Measurements from ENCODE around the gene RPP25L.
A peak's percentile ranks its signal among the peaks of the same experiment; 100 is the strongest.
"Not testable (repeated sequence)": the region's sequence is repeated elsewhere in the genome, so short reads cannot be mapped to it uniquely, and the experiment has no call there.

The RPP25L gene, protein sequence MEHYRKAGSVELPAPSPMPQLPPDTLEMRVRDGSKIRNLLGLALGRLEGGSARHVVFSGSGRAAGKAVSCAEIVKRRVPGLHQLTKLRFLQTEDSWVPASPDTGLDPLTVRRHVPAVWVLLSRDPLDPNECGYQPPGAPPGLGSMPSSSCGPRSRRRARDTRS

DNA sequence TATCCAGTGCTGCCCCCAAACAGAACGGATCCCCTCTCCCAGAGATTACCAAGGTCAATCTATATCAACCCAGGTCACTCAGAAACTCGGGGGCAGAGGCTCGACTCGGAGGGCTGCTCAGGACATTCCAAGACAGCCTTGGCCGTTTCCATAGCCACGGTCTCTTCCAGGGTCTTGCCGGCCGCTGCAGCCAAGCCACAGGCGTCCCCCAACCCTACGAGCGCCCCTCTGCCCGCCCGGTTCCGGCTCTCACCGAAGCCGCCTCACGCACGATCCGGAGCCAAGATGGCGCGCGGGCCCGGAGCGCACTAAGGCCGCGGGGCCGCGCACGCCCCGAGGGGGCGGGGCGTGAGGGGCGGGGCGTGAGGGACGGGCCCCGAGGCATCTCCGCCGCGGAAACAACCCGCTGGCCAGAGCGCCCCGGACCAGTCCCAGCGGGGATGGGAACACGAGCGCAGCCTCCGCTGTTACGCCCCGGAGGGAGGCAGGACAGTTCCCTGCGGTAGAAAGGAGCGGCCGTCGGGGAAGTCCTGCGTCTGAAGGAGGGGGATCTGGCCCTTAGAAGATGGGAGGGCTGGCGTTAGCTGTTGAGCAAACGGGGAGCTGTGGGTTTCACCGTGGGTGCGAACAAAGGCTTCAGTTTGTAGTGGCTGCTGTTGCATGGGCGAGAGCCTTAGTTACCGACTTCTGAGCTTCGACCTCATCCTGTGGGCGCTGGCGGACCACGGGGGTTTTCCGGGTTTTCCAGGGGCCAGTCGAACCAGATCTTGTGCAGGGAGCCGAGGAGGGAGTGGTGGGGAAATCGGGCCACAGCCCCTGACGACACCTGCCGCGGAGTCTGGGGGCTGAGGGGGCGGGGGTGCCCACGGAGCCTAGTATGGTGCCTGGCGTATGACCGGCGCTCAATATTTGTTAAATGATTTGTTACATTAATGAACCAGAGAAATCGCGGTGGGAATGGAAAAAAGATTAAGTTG lies at the start of gene RPP25L:
Gene RPP25L, minus strand, starts transcription at position 287 of the 977 bp plus-strand sequence. CDS start 801 bp downstream, outside the sequence.
- DNase-seq = peak; percentile 76

DNA sequence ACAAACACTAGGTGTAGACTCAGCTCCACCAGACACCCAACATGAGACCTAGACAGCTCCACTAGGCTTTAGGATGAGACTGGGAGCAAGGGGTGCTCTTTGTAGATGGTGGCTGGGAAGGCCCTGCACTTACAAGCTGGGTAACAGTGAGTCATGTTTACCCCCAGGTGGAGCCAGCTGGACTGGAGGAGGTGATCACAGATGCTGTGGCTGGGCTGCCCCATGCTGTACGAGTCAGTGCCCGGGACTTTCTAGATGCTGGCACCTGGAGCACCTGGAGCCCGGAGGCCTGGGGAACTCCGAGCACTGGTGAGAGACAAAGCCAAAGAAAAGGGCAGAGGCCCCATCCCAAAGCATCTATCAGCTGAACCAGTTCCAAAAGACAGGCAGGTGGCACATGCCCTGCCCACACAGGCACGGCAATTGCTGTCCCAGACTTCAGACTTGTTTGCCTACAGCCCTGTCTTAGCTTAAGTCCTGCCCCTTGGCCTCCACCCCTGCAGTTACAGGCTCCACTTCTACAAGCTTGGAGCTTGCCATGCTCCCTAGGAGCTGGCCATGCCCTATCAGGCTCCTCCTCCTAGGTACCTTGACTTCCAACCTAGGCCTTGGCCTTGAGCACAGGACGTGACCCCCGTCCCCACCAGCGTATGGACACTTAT lies 47.8 kb upstream of the RPP25L start:
- DNase-seq = no peak

DNA sequence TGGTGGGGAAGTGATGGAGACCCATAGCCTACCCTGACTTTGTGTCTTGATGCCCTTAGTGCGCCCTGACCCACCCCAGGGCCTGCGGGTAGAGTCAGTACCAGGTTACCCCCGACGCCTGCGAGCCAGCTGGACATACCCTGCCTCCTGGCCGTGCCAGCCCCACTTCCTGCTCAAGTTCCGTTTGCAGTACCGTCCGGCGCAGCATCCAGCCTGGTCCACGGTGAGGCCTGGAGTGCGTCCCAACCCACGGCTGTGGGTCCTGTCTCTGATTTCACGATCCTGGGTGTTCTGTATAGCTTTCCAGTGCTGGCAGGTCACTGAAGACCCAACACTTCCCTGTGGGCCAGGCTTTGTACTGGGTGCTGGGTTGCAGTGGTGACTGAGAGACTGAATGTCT lies 46.6 kb upstream of the RPP25L start:
- no peak for DNase-seq

DNA sequence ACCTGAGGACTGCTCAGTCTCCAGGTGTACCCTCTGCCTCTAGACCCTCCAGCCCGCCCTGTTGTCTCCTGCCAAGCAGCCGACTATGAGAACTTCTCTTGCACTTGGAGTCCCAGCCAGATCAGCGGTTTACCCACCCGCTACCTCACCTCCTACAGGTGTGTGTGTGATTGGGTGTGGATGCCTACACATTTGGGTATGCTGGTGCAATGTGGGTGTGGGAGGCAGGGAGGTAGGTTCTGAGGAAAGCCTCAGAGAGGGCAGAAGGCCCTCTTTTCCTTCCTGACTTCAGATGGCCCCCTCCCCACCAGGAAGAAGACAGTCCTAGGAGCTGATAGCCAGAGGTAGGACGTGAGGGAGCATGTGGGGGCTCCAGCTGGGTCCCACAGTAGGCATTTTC lies 45.1 kb upstream of the RPP25L start:
- no peak for DNase-seq

GRCh38 chr9:34655394-34655793 lies 43.5 kb upstream of the RPP25L start:
- DNase-seq = no peak

DNA sequence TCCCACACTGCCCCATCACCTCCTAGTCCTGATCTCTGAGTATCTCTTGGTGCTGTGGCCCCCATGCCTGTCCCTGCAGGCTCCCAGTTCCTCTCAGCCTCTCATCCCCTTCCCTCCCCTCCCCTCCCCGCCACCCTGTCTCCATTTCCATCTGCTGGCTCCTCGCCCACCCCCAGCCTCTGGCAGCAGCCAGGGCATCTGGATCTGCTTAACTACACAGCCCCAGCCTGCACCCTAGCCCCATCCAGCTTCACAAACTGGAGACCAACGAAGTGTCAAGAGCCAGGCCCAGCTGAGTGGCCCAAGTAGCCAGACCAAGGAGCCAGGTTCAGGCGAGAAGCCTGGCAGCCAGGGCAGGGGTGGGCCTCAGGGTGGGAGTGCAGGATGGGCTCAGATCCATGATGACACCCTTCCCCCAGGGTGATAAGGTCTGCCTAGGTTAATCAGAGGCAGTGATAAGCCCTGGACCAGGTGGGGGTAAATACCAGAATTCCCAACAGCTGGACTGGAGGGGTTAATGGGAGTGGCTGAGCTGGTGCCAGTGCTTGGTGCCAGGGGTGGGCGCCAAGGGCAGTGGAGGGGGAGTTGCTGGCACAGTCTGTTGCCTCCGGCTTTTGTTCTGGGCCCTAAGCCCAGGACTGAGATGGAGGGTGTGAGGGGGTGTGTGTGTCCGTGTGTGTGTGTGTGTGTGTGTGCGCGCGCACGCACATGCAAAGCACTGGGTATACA lies 42.6 kb upstream of the RPP25L start:
- DNase-seq = peak; percentile 85

DNA sequence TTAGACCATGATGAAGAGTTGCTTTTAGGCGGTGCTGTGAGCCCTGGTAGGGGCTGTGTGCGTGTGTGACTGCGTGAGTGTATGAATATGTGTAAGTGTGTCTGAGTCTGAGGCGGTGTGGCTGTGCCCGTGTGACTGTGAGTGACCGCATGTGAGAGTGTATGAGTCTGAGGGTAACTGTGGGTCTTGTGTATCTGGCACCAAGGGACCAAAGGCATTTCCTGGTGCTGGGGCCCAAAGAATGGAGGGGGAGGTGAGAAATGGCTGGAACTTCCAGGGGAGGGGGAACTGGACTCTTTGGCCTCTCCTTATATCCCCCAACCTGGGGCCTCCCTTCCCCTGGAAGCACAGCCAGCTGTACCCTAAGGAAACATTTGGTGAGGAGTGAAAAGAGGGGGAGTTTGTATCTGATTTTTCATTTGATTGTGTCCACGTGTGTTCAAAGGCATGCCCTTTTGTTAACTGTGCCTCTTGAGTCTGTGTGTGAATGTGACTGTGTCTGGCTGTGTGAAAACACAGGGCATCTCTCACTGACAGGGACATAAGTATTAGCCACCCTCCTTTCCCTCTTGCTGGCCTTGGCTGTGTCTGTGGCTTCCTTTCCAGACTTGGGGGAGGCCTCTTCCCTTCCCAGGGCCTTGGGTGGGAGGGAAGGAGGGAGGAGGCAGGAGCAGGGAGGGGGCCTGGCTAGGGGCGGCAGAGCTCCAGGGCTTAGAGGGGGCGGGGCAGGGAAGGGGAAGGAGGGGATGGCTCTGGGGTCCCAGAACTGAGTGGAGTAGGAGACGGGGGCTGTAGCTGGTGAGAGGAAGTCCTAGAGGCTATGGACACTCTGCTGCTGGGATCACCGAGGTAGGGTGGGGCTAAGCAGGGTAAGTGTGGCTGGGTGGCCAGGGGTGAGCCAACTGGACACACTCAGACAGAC lies 41.5 kb upstream of the RPP25L start:
- DNase-seq = peak; percentile 62

GRCh38 chr9:34652602-34653000 lies 40.7 kb upstream of the RPP25L start:
- DNase-seq = no peak

- DNase-seq = peak; percentile 81
Observed at GRCh38 chr9:34651876-34652601, 40.1 kb upstream of the RPP25L start, which contains the start of gene IL11RA. Gene IL11RA, plus strand, starts transcription at chr9:34652185. Its CDS starts 3,033 bp downstream, at chr9:34655218.

DNA sequence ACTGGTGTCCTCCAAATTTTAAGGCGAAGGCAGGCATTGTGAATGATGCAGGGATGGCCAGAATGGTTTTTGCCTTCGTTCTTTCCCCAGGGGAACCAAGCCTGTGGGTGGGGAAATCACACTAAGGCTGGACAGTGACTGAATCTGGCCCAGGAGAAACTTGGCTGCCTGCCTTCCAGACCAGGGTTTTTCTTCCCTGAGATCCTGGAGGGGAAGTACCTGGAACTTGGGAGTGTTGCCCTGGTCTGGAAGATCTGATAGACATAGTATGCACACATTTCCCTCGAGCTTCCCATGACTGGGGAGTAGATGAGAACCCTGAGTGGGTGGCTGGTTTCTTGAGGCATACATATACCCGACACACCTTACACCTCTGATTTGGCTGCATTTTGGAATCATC lies 39.4 kb upstream of the RPP25L start:
- no peak for DNase-seq

- DNase-seq = no peak
Observed at GRCh38 chr9:34650816-34651215, 38.9 kb upstream of the RPP25L start.

GRCh38 chr9:34648673-34649072 lies 36.8 kb upstream of the RPP25L start:
- no peak for DNase-seq

- no peak for DNase-seq
Observed at GRCh38 chr9:34647651-34648050, 35.8 kb upstream of the RPP25L start.

- no peak for DNase-seq
Observed at GRCh38 chr9:34647084-34647403, 35.1 kb upstream of the RPP25L start.

GRCh38 chr9:34646211-34647083 lies 34.5 kb upstream of the RPP25L start, which contains the start of gene GALT:
Gene GALT, plus strand, starts transcription at chr9:34646675. Its CDS starts 30 bp downstream, at chr9:34646705.
- peak; percentile 80 for DNase-seq

DNA sequence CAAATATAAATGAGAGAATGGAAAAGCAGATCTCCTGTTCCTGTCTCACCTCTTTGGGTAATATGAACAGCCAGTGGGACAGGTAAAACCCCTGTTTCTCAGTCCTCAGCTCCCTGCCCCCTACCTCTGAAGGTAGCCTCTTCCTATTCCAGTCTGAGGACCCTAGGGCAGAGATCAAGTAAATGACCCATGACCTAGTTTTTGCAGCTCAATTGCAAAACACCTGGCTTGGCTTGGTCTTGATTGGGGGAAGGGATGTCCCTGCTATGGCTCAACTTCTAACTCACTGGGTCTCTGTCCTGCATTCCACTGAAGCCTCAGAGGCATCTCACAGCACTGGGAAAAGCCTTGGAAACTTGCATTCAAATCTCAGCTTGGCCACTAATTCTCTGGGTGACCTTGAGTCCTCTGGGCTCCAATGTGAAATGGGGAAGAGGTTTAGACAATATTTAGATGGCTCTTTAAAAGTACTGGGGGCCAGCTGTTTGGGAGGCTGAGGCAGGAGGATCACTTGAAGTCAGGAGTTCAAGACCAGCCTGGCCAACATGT lies 32.9 kb upstream of the RPP25L start:
- DNase-seq = no peak

DNA sequence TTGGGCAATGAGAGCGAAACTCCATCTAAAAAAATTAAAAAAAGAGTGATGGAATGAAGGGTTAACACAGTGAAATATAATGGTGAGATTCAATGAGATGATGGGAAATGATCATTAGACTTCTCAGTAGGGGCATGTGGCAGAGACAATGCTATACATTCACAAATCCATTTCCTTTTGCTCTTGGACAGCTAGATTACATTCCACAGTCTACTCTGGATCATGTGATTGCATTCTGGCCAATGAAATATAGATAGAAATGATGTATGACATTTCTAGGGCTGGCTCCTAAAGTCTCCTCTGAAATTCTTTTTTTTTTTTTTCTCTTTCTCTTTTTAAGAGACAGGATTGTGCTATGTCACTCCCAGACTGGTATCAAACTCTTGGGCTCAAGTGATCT lies 30.8 kb upstream of the RPP25L start:
- no peak for DNase-seq

GRCh38 chr9:34639322-34639721 lies 27.4 kb upstream of the RPP25L start:
- DNase-seq = not testable (repeated sequence)

DNA sequence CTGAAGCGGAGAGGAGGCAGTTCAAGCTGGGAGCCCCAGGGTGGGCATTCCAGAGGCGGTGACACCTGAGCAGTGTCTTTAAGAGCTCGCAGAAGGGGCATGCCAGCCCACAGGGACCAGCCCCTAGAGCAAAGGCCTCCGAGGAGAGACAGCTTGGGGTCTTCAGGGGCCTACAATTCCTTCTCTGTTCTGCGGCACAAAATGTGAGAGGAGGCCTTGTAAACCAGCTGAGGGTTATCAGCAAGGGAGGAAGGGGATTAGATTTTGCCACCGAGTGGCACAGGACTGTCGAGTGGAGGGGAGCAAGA lies 26.2 kb upstream of the RPP25L start:
- no peak for DNase-seq

Measured in NCI-H1694 treated with DMSO at 0.1 percent for 48 hours (cell line).